GM19099 (cell line): ENCODE data around the gene SH3BP5.

Source experiments
- POLR2A ChIP-seq: IDR thresholded peaks from 3 replicates; pipeline ENCODE4 v1.6.1; 2011; ENCODE audit warnings: low read depth; ENCODE audit not compliant: insufficient read length; ENCODE audit errors: extremely low read depth

The SH3BP5 gene

GRCh38 chr3:15333099-15333955, 941 bp upstream of the SH3BP5 start:
- TF ChIP-seq POLR2A: no peak

GRCh38 chr3:15331606-15332404, 581 bp downstream of the SH3BP5 start:
- TF ChIP-seq POLR2A: no peak

GRCh38 chr3:15331072-15331605, 1.2 kb downstream of the SH3BP5 start:
- TF ChIP-seq POLR2A: no peak

GRCh38 chr3:15330031-15330596, 2.3 kb downstream of the SH3BP5 start:
- TF ChIP-seq POLR2A: no peak

GRCh38 chr3:15329046-15330005, 3.1 kb downstream of the SH3BP5 start:
- TF ChIP-seq POLR2A: no peak

GRCh38 chr3:15327941-15328340, 4.4 kb downstream of the SH3BP5 start:
- no peak for TF ChIP-seq POLR2A

GRCh38 chr3:15326673-15327072, 5.7 kb downstream of the SH3BP5 start:
- no peak for TF ChIP-seq POLR2A

GRCh38 chr3:15326037-15326436, 6.3 kb downstream of the SH3BP5 start:
- no peak for TF ChIP-seq POLR2A

GRCh38 chr3:15325228-15325627, 7.2 kb downstream of the SH3BP5 start:
- TF ChIP-seq POLR2A: no peak

GRCh38 chr3:15324379-15324808, 8.0 kb downstream of the SH3BP5 start:
- no peak for TF ChIP-seq POLR2A

- TF ChIP-seq POLR2A: no peak
Measured at GRCh38 chr3:15323063-15323462, 9.3 kb downstream of the SH3BP5 start.

GRCh38 chr3:15321349-15321748, 11.0 kb downstream of the SH3BP5 start:
- TF ChIP-seq POLR2A: no peak

- no peak for TF ChIP-seq POLR2A
Measured at GRCh38 chr3:15319575-15319974, 12.8 kb downstream of the SH3BP5 start.

- TF ChIP-seq POLR2A: no peak
Measured at GRCh38 chr3:15319136-15319535, 13.2 kb downstream of the SH3BP5 start.
